Osteoblast (primary cell): Measurements from ENCODE around the gene CEP131. TPM values are rescaled to one million over a fixed set of nuclear protein-coding genes. Genes with fewer than 3 reads are reported as not detected.
A peak's percentile ranks its signal among the peaks of the same experiment; 100 is the strongest.

Experiments used
- DNase-seq: peaks from one replicate; pipeline ENCODE4 v3.0.0; 2011; ENCODE audit warnings: low spot score, mixed read lengths; ENCODE audit not compliant: insufficient read length; ENCODE audit errors: missing footprints
- H2AFZ ChIP-seq: 2 replicates; pipeline ENCODE4 v1.6.0; 2011; ENCODE audit warnings: mild to moderate bottlenecking, low read length
- H3K27ac ChIP-seq: 2 replicates; pipeline ENCODE4 v1.5.1; 2011; ENCODE audit warnings: mild to moderate bottlenecking, low read depth, low read length, moderate library complexity
- H3K27me3 ChIP-seq: 2 replicates; pipeline ENCODE4 v1.6.0; 2012; ENCODE audit warnings: mild to moderate bottlenecking, control low read depth, inconsistent platforms, low read length, moderate library complexity; ENCODE audit not compliant: insufficient read depth
- H3K36me3 ChIP-seq: 2 replicates; pipeline ENCODE4 v1.5.1; 2011; ENCODE audit warnings: mild to moderate bottlenecking, low read length, control low read depth, moderate library complexity; ENCODE audit not compliant: insufficient read depth
- H3K4me1 ChIP-seq: 2 replicates; pipeline ENCODE4 v1.5.1; 2011; ENCODE audit warnings: mild to moderate bottlenecking, low read length, control low read depth, moderate library complexity; ENCODE audit not compliant: insufficient read depth
- H3K4me2 ChIP-seq: 2 replicates; pipeline ENCODE4 v1.6.0; 2011; ENCODE audit warnings: mild to moderate bottlenecking, low read length; ENCODE audit not compliant: insufficient read depth
- H3K4me3 ChIP-seq: fragments of 200-600 bp; sonication (generic); 3 replicates; pipeline ENCODE4 v1.5.1; 2012; ENCODE audit warnings: mild to moderate bottlenecking, low read length, inconsistent platforms; ENCODE audit not compliant: insufficient read depth
- H3K79me2 ChIP-seq: 2 replicates; pipeline ENCODE4 v1.6.0; 2012; ENCODE audit warnings: mild to moderate bottlenecking, low read length, control low read depth, inconsistent platforms; ENCODE audit not compliant: insufficient read depth
- H3K9me3 ChIP-seq: 2 replicates; pipeline ENCODE4 v1.5.1; 2011; ENCODE audit warnings: low read depth, low read length, control low read depth
- H4K20me1 ChIP-seq: 2 replicates; pipeline ENCODE4 v1.6.0; 2012; ENCODE audit warnings: mild to moderate bottlenecking, low read length, control low read depth; ENCODE audit not compliant: insufficient read depth
- CTCF ChIP-seq: IDR thresholded peaks from 2 replicates; pipeline ENCODE4 v1.5.1; 2011; ENCODE audit warnings: mild to moderate bottlenecking, low read depth, low read length, moderate library complexity; ENCODE audit errors: extremely low read depth
- total RNA-seq: library from RNA; depleted of rRNA; stranded (reverse); fragments of >200 nt; gene quantifications from 2 replicates; pipeline ENCODE4 v1.2.3, GENCODE V29; 2012

Gene CEP131
- total RNA-seq, 1 donor: 8.7 TPM

- H3K4me1 ChIP-seq: no peaks in the 10 kb centered on the region
- no peak for TF ChIP-seq CTCF
- no peaks in the 10 kb centered on the region for H3K36me3 ChIP-seq
- no peaks in the 10 kb centered on the region for H4K20me1 ChIP-seq
- H3K4me3 ChIP-seq: no peak overlapping the region
- H3K27ac ChIP-seq: no peak overlapping the region
- H3K79me2 ChIP-seq: no peaks in the 10 kb centered on the region
- no peak for DNase-seq
- no peaks in the 10 kb centered on the region for H3K9me3 ChIP-seq
- H2AFZ ChIP-seq: no peak overlapping the region
- H3K4me2 ChIP-seq: no peak overlapping the region
- H3K27me3 ChIP-seq: peaks cover 7% of the 10 kb centered on the region
Observed at GRCh38 chr17:81189016-81189415, 33.7 kb downstream of the CEP131 start.

- no peak overlapping the region for H2AFZ ChIP-seq
- H3K27me3 ChIP-seq: peaks cover 7% of the 10 kb centered on the region
- no peaks in the 10 kb centered on the region for H3K79me2 ChIP-seq
- no peaks in the 10 kb centered on the region for H3K36me3 ChIP-seq
- H4K20me1 ChIP-seq: no peaks in the 10 kb centered on the region
- TF ChIP-seq CTCF: no peak
- no peaks in the 10 kb centered on the region for H3K4me1 ChIP-seq
- no peak overlapping the region for H3K4me3 ChIP-seq
- H3K4me2 ChIP-seq: no peak overlapping the region
- DNase-seq: no peak
- no peaks in the 10 kb centered on the region for H3K9me3 ChIP-seq
- no peak overlapping the region for H3K27ac ChIP-seq
Observed at GRCh38 chr17:81188491-81188840, 34.3 kb downstream of the CEP131 start.

- no peaks in the 10 kb centered on the region for H4K20me1 ChIP-seq
- DNase-seq: peak; percentile 89
- TF ChIP-seq CTCF: no peak
- peaks cover 7% of the 10 kb centered on the region for H3K27me3 ChIP-seq
- no peak overlapping the region for H3K27ac ChIP-seq
- H3K4me1 ChIP-seq: no peaks in the 10 kb centered on the region
- no peak overlapping the region for H3K4me3 ChIP-seq
- H3K9me3 ChIP-seq: no peaks in the 10 kb centered on the region
- no peaks in the 10 kb centered on the region for H3K79me2 ChIP-seq
- no peak overlapping the region for H2AFZ ChIP-seq
- H3K36me3 ChIP-seq: no peaks in the 10 kb centered on the region
- H3K4me2 ChIP-seq: no peak overlapping the region
Observed at GRCh38 chr17:81187586-81188490, 34.9 kb downstream of the CEP131 start.

GRCh38 chr17:81187120-81187519 is 35.6 kb downstream of the CEP131 start:
- H3K36me3 ChIP-seq: no peaks in the 10 kb centered on the region
- H3K79me2 ChIP-seq: no peaks in the 10 kb centered on the region
- H3K4me2 ChIP-seq: no peak overlapping the region
- no peak overlapping the region for H3K27ac ChIP-seq
- no peak for TF ChIP-seq CTCF
- H3K9me3 ChIP-seq: no peaks in the 10 kb centered on the region
- H3K27me3 ChIP-seq: peaks cover 7% of the 10 kb centered on the region
- no peaks in the 10 kb centered on the region for H4K20me1 ChIP-seq
- H3K4me3 ChIP-seq: no peak overlapping the region
- no peak overlapping the region for H2AFZ ChIP-seq
- H3K4me1 ChIP-seq: no peaks in the 10 kb centered on the region
- DNase-seq: peak; percentile 91
